ENCODE measurements around the gene KRTAP5-2. TPM values are rescaled to one million over a fixed set of nuclear protein-coding genes. Genes with fewer than 3 reads are reported as not detected.
A peak's percentile ranks its signal among the peaks of the same experiment; 100 is the strongest.

The KRTAP5-2 gene
- total RNA-seq, 3 donors from 2014 or later = not detected

DNA sequence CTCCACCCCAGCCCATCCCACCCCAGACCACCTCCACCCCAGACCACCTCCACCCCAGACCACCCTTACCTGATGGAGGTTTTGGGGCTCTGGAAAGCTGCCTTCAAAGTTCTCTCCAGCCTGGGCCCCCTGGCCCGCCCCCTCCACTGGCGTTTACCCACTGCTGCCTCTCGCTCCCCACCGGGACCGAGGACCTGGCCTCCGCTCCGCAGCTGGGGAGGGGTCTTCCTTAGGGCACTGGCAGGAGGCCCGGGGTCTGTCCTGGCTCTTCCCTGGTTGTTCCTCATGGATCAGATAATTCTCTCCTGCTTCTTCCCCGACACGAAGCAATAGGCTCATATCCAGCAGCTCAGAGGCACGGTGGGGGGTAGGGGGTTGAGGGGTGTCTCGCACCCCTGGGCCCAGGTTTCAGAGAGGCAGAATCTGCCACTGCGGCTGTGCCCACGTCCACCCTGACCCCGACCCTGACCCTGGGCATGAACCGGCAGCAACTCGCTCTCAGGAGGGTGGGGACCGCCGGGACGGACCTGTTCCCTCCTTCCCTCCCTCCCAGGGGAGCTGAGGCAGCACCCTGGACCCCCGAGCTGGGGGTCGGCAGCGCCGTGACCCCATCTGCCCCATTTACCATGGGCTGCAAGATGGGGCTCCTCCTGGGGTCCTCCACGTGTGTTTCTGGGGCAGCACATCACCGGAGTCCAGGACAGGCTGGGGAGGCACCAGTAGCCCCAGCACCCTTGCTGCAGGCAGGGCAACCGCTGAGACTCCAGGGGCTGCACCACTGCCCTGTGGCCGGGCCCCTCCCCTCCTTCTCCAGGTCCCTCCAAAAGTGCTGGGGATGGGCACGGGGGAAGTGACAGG lies 44.4 kb upstream of the KRTAP5-2 start:
- TF ChIP-seq POLR2AphosphoS5 (IDR thresholded peaks at IDR 0.05) (no peak), POLR2A (IDR thresholded peaks at IDR 0.05) (no peak), CTCF (IDR thresholded peaks at IDR 0.05) (no peak)
- DNase-seq (ENCODE audit: low spot score in 2 of 2) = peak in 1 of 2 donors; percentile 45
- peaks cover 0 to 25% of the 10 kb centered on the region in 2 donors for H3K27me3 ChIP-seq

DNA sequence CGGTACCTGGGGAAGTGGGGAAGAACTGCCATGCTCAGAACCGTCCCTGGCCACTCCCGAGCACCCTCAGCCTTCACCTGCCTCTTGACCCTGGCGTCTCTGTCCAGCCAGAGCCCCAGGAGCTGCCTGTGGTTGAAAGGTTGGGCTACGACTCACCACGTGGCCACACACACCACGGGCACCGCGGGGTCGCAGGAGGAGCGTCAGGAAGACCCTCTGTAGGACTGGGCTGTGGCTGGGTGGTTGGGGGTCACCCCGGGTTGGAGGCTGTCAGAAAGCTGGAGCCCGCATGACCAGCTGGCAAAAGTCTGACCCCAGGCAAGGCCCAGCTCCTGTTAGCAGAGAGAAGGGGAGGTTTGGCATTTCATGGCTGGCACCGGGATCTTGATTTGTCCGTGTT lies 43.0 kb upstream of the KRTAP5-2 start:
- H3K9me3 ChIP-seq = no peaks in the 10 kb centered on the region
- no peaks in the 10 kb centered on the region for H3K36me3 ChIP-seq
- peak in 1 of 2 donors; percentile 33 for DNase-seq (ENCODE audit: low spot score in 2 of 2)
- intact Hi-C loops (cut with DNase I; ENCODE audit: low total_unique reads) = no loop called here
- H3K27ac ChIP-seq = no peak overlapping the region
- peaks cover 0 to 25% of the 10 kb centered on the region in 2 donors for H3K27me3 ChIP-seq
- TF ChIP-seq POLR2A (IDR thresholded peaks at IDR 0.05) (no peak), CTCF (IDR thresholded peaks at IDR 0.05) (no peak), POLR2AphosphoS5 (IDR thresholded peaks at IDR 0.05) (no peak)
- no peak overlapping the region for H3K4me3 ChIP-seq
- H3K4me1 ChIP-seq = no peaks in the 10 kb centered on the region

More for the DNA sequence above, 44.4 kb upstream of the KRTAP5-2 start:
- Histone ChIP-seq H3K27ac (no peak overlapping the region), H3K36me3 (no peaks in the 10 kb centered on the region), H3K9me3 (no peaks in the 10 kb centered on the region), H3K4me3 (no peak overlapping the region), H3K4me1 (no peaks in the 10 kb centered on the region)
- intact Hi-C loops (cut with DNase I; ENCODE audit: low total_unique reads) = no loop called here

DNA sequence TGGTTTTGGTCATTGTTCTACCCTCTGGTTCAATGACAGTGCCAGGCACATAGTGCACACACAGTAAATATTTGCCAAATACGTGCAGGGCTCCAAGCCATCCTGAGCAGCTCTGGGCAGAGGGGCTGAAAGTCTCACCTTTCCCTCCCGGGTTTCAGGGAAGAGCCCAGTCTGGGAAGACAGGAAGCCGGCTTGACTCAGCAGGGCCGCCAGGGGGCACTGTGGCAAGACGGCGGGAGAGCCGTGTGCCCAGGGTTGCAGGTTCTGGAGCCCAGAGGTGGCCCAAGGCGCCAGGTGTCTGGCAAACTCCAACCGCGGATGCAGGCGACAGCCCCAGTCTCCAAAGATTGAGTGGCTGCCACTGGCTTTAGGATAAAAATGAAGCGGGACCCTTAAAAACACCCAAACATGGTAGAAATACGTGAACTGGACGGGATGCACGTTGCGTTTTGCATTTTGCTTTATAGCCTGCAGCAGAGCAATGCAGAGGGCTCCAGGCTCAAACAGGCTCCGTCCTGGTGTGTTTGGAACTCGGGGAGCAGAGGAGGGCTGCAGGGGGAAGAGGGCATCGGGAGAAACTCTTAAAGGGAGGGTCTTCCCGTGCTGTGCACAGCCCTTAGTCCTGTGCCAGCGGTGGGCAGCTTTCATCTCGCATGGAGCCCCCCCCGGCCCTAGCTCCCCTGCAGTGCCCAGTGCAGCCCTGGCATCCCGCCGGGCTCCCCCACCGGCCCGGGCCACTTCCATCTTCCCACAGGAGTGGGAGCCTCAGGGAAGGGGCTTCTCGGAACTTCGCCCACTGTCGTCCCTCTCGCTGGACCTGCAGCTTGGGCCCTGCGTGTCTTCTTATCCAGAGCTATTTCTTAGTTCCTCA lies 42.2 kb upstream of the KRTAP5-2 start:
- H3K9me3 ChIP-seq = no peaks in the 10 kb centered on the region
- intact Hi-C loops (cut with DNase I; ENCODE audit: low total_unique reads) = no loop called here
- no peak overlapping the region for H3K27ac ChIP-seq
- no peak for TF ChIP-seq POLR2AphosphoS5 (IDR thresholded peaks at IDR 0.05)
- TF ChIP-seq CTCF (IDR thresholded peaks at IDR 0.05) = peak in 2 of 3 donors; percentile 48 to 51
- peak in 1 of 2 donors; percentile 25 for DNase-seq (ENCODE audit: low spot score in 2 of 2)
- H3K36me3 ChIP-seq = no peaks in the 10 kb centered on the region
- H3K4me3 ChIP-seq = no peak overlapping the region
- H3K27me3 ChIP-seq = peaks cover 0 to 25% of the 10 kb centered on the region in 2 donors
- H3K4me1 ChIP-seq = no peaks in the 10 kb centered on the region

DNA sequence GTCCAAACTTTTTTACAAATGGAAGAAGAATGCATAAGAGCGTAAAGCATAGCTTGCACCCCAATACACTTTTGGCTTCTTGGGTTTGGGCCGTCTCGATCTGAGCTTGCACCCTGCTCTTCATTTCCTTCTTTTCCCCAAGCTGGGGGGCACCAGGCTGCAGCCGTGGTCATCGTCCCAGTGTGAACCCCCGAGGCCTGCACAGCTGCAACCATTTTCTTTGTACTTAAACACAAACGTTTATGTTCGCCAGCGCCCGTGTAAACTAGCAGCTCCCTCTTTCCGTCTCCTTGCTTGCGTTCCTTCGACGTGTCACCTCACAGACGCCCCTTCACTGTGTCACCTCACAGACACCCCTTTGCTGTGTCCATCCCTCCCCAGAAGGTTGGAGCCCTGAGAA lies 41.6 kb upstream of the KRTAP5-2 start:
- Histone ChIP-seq H3K36me3 (no peaks in the 10 kb centered on the region), H3K4me3 (no peak overlapping the region), H3K9me3 (no peaks in the 10 kb centered on the region), H3K27ac (no peak overlapping the region), H3K27me3 (peaks cover 0 to 25% of the 10 kb centered on the region in 2 donors), H3K4me1 (no peaks in the 10 kb centered on the region)
- DNase-seq (ENCODE audit: low spot score in 2 of 2) = no peak
- no peak for TF ChIP-seq CTCF (IDR thresholded peaks at IDR 0.05)
- no peak for TF ChIP-seq POLR2AphosphoS5 (IDR thresholded peaks at IDR 0.05)
- intact Hi-C loops (cut with DNase I; ENCODE audit: low total_unique reads) = loop anchor here (5.0 kb wide), 1 partner anchor 153 kb away; no protein-coding TSS in a partner anchor

Measured in breast epithelium (tissue), 4 donors.